HEK293T (cell line): Measurements from ENCODE around the gene RHBDL1.
A peak's percentile ranks its signal among the peaks of the same experiment; 100 is the strongest.

ENCODE experiments used
- CTCF ChIA-PET: fragments of 350-600 bp; formaldehyde crosslinking; extraction: SDS; loops from one replicate; lab custom pipeline; 2021; ENCODE audit warnings: antibody characterized with exemption, inconsistent platforms; lab: Yijun Ruan, JAX
- POLR2A ChIA-PET: fragments of 350-600 bp; formaldehyde crosslinking; extraction: SDS; loops from one replicate; lab custom pipeline; 2020; ENCODE audit warnings: antibody characterized with exemption, inconsistent platforms; lab: Yijun Ruan, JAX
- DNase-seq: peaks from one replicate; pipeline ENCODE4 v3.0.0; 2012; ENCODE audit warnings: mixed read lengths; ENCODE audit errors: extremely low spot score
- ARNT ChIP-seq: fragments of 450-650 bp; IDR thresholded peaks from 2 replicates; pipeline ENCODE4 v1.6.1; 2017; ENCODE audit warnings: mild to moderate bottlenecking
- BHLHE40 ChIP-seq: fragments of 450-650 bp; IDR thresholded peaks from 2 replicates; pipeline ENCODE4 v1.6.1; 2016; ENCODE audit warnings: mild to moderate bottlenecking, moderate library complexity, borderline replicate concordance
- CTBP1 ChIP-seq: fragments of 450-650 bp; IDR thresholded peaks from 2 replicates; pipeline ENCODE4 v1.6.1; 2016; ENCODE audit warnings: borderline replicate concordance
- ELF4 ChIP-seq: fragments of 450-650 bp; IDR thresholded peaks from 2 replicates; pipeline ENCODE4 v1.6.1; 2017; ENCODE audit warnings: antibody characterized with exemption
- FOXA1 ChIP-seq: fragments of 450-650 bp; IDR thresholded peaks from 2 replicates; pipeline ENCODE4 v1.6.1; 2016; ENCODE audit warnings: mild to moderate bottlenecking
- FOXK2 ChIP-seq: fragments of 450-650 bp; IDR thresholded peaks from 2 replicates; pipeline ENCODE4 v1.6.1; 2016; ENCODE audit warnings: mild to moderate bottlenecking
- FOXM1 ChIP-seq: fragments of 450-650 bp; IDR thresholded peaks from 2 replicates; pipeline ENCODE4 v1.6.1; 2017; ENCODE audit warnings: mild to moderate bottlenecking, borderline replicate concordance
- HDGF ChIP-seq: fragments of 450-650 bp; IDR thresholded peaks from 2 replicates; pipeline ENCODE4 v1.6.1; 2017; ENCODE audit warnings: antibody characterized with exemption, borderline replicate concordance
- L3MBTL2 ChIP-seq: fragments of 450-650 bp; conservative IDR thresholded peaks from 2 replicates; pipeline ENCODE4 v1.6.1; 2016; ENCODE audit warnings: mild to moderate bottlenecking
- LEF1 ChIP-seq: fragments of 450-650 bp; IDR thresholded peaks from 2 replicates; pipeline ENCODE4 v1.6.1; 2017; ENCODE audit warnings: mild to moderate bottlenecking, borderline replicate concordance
- NFRKB ChIP-seq: fragments of 450-650 bp; IDR thresholded peaks from 2 replicates; pipeline ENCODE4 v1.6.1; 2016; ENCODE audit warnings: mild to moderate bottlenecking, moderate library complexity
- SP1 ChIP-seq: fragments of 450-650 bp; IDR thresholded peaks from 2 replicates; pipeline ENCODE4 v1.6.1; 2017
- SUZ12 ChIP-seq: fragments of 450-650 bp; IDR thresholded peaks from 2 replicates; pipeline ENCODE4 v1.6.1; 2016; ENCODE audit warnings: mild to moderate bottlenecking
- TARDBP ChIP-seq: fragments of 450-650 bp; IDR thresholded peaks from 2 replicates; pipeline ENCODE4 v1.6.1; 2016
- ZNF384 ChIP-seq: fragments of 450-650 bp; IDR thresholded peaks from 2 replicates; pipeline ENCODE4 v1.6.1; 2016
- TF ChIP-seq, protein P1 (sequence below): fragments of 450-650 bp; IDR thresholded peaks from 2 replicates; pipeline ENCODE4 v1.6.1; 2016

RHBDL1 gene

DNA sequence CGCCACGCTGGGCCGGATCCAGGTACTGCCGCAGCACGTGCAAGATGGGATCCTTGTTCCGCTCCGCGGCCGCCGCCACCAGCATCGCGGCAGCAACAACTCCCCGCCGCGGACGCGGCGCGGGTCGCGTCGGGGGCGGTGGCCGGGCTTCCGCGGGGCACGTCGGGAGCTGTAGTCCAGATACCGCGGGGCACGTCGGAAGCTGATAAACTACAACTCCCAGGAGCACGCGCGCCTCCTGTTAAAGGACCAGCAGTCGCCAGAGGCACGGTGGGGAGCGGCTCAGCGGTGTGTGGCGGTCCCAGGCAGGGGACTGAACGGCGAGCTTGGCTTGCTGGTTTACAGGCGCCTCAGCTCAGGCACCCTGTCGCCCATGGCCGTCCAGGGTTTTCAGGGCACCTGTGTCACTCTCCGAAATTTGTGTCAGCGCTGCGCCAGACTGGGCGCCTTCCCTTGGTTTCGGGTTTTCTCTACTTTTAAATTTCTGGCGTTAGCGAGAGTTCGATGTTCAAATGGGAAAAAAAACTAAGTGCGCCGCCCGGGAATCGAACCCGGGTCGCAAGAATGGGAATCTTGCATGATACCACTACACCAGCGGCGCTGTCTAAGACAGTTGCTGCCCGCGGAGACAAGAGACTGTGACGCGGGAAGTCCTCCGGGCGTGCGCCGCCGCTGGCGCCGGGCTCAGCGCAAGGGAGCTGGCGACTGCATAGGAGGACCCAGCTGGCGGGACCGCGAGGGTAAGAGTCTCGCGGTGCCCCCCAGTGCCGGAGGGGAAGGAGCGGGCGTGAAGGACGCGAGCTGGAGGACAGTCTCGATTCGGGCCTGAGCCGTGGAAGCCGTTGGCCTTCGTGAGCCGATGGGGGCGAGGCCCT lies 39.0 kb upstream of the RHBDL1 start, which contains the start of gene METTL26:
Gene METTL26, minus strand, starts transcription at position 100 of the 875 bp plus-strand sequence. Its CDS starts 15 bp downstream, at position 85.
- TF ChIP-seq LEF1 = no peak
- TF ChIP-seq L3MBTL2 = 0 out of 2 replicates have a peak, but pooled peaks have one; percentile 16
- no peak for TF ChIP-seq TARDBP
- peak; percentile 8; the same call in 1 of the 2 replicates for TF ChIP-seq ARNT
- TF ChIP-seq ELF4 = no peak
- TF ChIP-seq NFRKB = no peak
- TF ChIP-seq FOXA1 = no peak
- no peak for TF ChIP-seq CTBP1
- TF ChIP-seq FOXK2 = no peak
- TF ChIP-seq ZNF384 = no peak
- TF ChIP-seq, protein P1, sequence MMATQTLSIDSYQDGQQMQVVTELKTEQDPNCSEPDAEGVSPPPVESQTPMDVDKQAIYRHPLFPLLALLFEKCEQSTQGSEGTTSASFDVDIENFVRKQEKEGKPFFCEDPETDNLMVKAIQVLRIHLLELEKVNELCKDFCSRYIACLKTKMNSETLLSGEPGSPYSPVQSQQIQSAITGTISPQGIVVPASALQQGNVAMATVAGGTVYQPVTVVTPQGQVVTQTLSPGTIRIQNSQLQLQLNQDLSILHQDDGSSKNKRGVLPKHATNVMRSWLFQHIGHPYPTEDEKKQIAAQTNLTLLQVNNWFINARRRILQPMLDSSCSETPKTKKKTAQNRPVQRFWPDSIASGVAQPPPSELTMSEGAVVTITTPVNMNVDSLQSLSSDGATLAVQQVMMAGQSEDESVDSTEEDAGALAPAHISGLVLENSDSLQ = no peak
- CTCF ChIA-PET = interaction anchor here (0.7 kb wide), 1 partner anchor 12 kb away, joined by 3 read pairs; no protein-coding TSS in a partner anchor
- DNase-seq = peak; percentile 89
- POLR2A ChIA-PET = interaction anchor here (0.7 to 3.9 kb wide), 13 partner anchors 9 to 109 kb away, joined by 3 to 21 read pairs (median 4); partner anchors contain the start of genes CAPN15, RHOT2 and WDR90

GRCh38 chr16:637081-638018 lies 38.1 kb upstream of the RHBDL1 start:
- peak; percentile 96 for DNase-seq
- TF ChIP-seq CTBP1 (no peak), BHLHE40 (no peak), ZNF384 (no peak), FOXA1 (no peak), HDGF (no peak), NFRKB (no peak), FOXM1 (no peak), L3MBTL2 (no peak), LEF1 (no peak), ELF4 (no peak), SP1 (no peak), ARNT (no peak), FOXK2 (no peak), SUZ12 (no peak), TARDBP (no peak)
- TF ChIP-seq, protein P1 = no peak
- ChIA-PET CTCF (interaction anchor here (1.1 kb wide), 1 partner anchor 15 kb away, joined by 4 read pairs; no protein-coding TSS in a partner anchor), POLR2A (interaction anchor here (0.8 to 3.9 kb wide), 8 partner anchors 8 to 110 kb away, joined by 3 to 21 read pairs (median 4); partner anchors contain the start of genes CAPN15 and WDR90)

DNA sequence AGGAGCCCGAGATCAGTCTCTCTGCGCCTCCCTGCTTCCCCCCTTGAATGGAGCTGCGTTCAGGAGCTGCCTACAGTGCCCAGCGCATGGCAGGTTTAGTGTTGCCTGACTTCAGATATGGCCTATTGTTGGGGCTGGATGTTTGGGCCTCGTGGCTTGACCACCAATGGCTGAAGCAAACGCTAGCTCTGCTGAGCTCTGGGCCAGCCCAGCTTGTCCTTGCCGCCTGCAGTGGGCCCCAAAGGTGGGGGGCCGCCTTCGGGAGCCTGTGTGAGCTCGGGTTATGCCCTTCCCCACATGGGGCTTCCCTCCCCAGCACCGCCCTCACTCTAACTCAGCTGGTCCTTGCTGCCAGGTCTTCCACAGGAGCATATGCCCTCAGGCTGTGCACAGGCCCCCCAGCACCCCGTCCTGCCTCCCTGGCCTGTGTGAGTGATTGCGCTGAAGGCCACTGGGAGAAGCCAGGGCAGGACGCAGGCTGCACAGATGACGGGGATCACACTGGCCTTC lies 37.4 kb upstream of the RHBDL1 start:
- CTCF ChIA-PET = interaction anchor here (1.1 kb wide), 1 partner anchor 16 kb away, joined by 4 read pairs; no protein-coding TSS in a partner anchor
- no peak for DNase-seq
- TF ChIP-seq FOXK2 (no peak), ELF4 (no peak), HDGF (no peak), ZNF384 (no peak), FOXM1 (no peak), ARNT (no peak), FOXA1 (no peak), TARDBP (no peak), LEF1 (no peak)
- POLR2A ChIA-PET = interaction anchor here (1.1 to 3.9 kb wide), 3 partner anchors 10 to 111 kb away, joined by 3 to 21 read pairs (median 5); partner anchors contain the start of genes CAPN15 and WDR90

DNA sequence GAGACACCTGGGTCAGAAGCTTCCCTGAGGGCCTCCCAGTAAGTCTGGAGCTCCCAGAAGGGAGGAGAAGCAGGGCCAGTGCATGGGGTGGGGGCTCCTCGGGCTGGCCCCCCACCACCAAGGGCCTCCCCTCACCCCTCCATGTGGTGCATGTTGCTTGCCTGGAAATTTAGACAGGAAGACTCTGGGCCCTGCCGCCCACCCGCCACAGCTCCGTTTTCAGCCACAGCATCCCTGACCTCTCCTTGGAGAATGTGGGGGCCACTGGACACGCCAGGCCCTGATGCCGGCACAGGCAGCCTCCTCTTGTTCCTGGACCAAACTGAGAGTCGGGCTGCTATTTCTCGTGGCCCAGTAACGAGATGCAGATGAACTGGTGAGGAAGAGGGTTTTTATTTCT lies 36.6 kb upstream of the RHBDL1 start:
- CTCF ChIA-PET = interaction anchor here (1.1 kb wide), 1 partner anchor 17 kb away, joined by 4 read pairs; no protein-coding TSS in a partner anchor
- no peak for TF ChIP-seq CTBP1
- no peak for TF ChIP-seq ARNT
- no peak for TF ChIP-seq TARDBP
- no peak for TF ChIP-seq LEF1
- TF ChIP-seq FOXK2 = no peak
- no peak for TF ChIP-seq FOXM1
- no peak for TF ChIP-seq NFRKB
- TF ChIP-seq, protein P1 = no peak
- no peak for TF ChIP-seq BHLHE40
- no peak for DNase-seq
- POLR2A ChIA-PET = interaction anchor here (3.9 kb wide), 1 partner anchor 9 kb away, joined by 21 read pairs; no protein-coding TSS in a partner anchor

DNA sequence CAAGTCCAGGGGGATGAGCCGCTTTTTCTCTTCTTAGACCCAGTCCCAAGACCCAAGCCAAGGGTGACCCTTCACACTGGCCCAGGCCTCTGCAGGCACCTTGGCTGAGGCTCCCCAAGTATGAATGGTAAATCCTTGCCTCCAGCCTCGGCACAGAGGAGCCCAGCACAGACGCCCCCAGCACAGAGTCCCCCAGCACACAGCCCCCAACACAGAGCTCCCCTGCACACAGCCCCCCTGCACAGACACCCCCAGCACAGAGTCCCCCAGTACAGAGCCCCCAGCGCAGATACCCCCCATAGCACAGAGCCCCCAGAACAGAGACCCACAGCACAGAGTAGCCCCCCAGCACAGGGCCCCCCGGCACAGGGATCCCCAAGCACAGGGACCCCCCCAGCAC lies 34.9 kb upstream of the RHBDL1 start:
- DNase-seq = no peak
- TF ChIP-seq ELF4 (no peak), SUZ12 (no peak), SP1 (no peak), NFRKB (no peak), L3MBTL2 (no peak), LEF1 (no peak), TARDBP (no peak), ZNF384 (no peak), FOXA1 (no peak), FOXM1 (no peak), FOXK2 (no peak), HDGF (no peak), ARNT (no peak), CTBP1 (no peak), BHLHE40 (no peak)
- TF ChIP-seq, protein P1 = no peak
- POLR2A ChIA-PET = no interaction called here
- CTCF ChIA-PET = no interaction called here
